ENCODE results near the gene SGCA.
A peak's percentile ranks its signal among the peaks of the same experiment; 100 is the strongest.

Gene SGCA

GRCh38 chr17:50165867-50166517 is at the start of gene SGCA:
SGCA (plus strand) TSS chr17:50166005; CDS start chr17:50166041, 36 bp downstream.
- DNase-seq, result no peak

- DNase-seq, result peak; percentile 70
Observed at GRCh38 chr17:50117202-50118051, 48.4 kb upstream of the SGCA start.

- DNase-seq, result no peak
Observed at GRCh38 chr17:50118076-50118827, 47.6 kb upstream of the SGCA start.

GRCh38 chr17:50118828-50119218 is 47.0 kb upstream of the SGCA start:
- DNase-seq, result no peak

- DNase-seq, result no peak
Observed at GRCh38 chr17:50120475-50121253, 45.1 kb upstream of the SGCA start.

GRCh38 chr17:50122945-50123344 is 42.9 kb upstream of the SGCA start:
- DNase-seq, result no peak

GRCh38 chr17:50123649-50124349 is 42.0 kb upstream of the SGCA start:
- DNase-seq, result no peak

GRCh38 chr17:50125420-50125997 is 40.3 kb upstream of the SGCA start:
- no peak for DNase-seq

GRCh38 chr17:50127697-50128361 is 38.0 kb upstream of the SGCA start:
- DNase-seq, result no peak

- DNase-seq, result no peak
Observed at GRCh38 chr17:50128441-50129352, 37.1 kb upstream of the SGCA start.

- DNase-seq, result no peak
Observed at GRCh38 chr17:50129353-50129727, 36.5 kb upstream of the SGCA start.

- peak; percentile 67 for DNase-seq
Observed at GRCh38 chr17:50129728-50130558, 35.9 kb upstream of the SGCA start, which contains the start of gene SAMD14. SAMD14 (minus strand) TSS chr17:50130160; CDS start chr17:50124959, 5,201 bp downstream.

GRCh38 chr17:50130559-50131305 is 35.1 kb upstream of the SGCA start:
- no peak for DNase-seq

- no peak for DNase-seq
Observed at GRCh38 chr17:50132104-50132794, 33.6 kb upstream of the SGCA start.

- no peak for DNase-seq
Observed at GRCh38 chr17:50133028-50133768, 32.6 kb upstream of the SGCA start.

GRCh38 chr17:50133769-50134099 is 32.1 kb upstream of the SGCA start:
- DNase-seq, result no peak

Data from CD4-positive, alpha-beta T cell treated with Interleukin-12 subunit alpha and Interleukin-12 subunit beta, for 1 hour (primary cell).